NCI-H1436 treated with DMSO at 0.1 percent for 48 hours (cell line): Measurements from ENCODE around the gene VAMP8.
"Not testable (repeated sequence)": the region's sequence is repeated elsewhere in the genome, so short reads cannot be mapped to it uniquely, and the experiment has no call there.

Experiments
- DNase-seq: peaks from one replicate; lab custom pipeline; 2025; lab: John Stamatoyannopoulos, UW

Gene VAMP8

GRCh38 chr2:85579266-85579935 is 2.0 kb downstream of the VAMP8 start:
- no peak for DNase-seq

GRCh38 chr2:85580206-85580605 is 2.8 kb downstream of the VAMP8 start:
- no peak for DNase-seq

DNA sequence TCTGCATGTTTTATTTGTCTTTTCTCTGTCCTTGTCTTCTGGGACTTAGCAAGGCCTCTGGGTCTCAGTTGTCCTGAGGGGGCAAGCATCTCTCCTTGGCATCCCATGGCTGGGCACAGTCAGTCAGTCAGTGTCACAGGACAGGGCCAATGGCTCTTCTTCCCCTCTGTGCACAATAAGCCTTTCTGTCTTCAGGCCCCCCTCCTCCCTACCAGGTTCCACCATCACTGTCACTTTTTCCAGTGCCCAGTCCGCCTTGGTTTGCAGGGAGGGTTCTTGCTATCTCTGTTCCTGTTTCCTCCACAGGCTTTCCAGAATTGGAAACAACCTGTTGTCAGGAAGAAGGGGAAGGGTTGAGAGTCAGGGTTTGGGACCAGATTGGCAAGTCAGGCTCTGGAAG is 5.1 kb downstream of the VAMP8 start:
- no peak for DNase-seq

DNA sequence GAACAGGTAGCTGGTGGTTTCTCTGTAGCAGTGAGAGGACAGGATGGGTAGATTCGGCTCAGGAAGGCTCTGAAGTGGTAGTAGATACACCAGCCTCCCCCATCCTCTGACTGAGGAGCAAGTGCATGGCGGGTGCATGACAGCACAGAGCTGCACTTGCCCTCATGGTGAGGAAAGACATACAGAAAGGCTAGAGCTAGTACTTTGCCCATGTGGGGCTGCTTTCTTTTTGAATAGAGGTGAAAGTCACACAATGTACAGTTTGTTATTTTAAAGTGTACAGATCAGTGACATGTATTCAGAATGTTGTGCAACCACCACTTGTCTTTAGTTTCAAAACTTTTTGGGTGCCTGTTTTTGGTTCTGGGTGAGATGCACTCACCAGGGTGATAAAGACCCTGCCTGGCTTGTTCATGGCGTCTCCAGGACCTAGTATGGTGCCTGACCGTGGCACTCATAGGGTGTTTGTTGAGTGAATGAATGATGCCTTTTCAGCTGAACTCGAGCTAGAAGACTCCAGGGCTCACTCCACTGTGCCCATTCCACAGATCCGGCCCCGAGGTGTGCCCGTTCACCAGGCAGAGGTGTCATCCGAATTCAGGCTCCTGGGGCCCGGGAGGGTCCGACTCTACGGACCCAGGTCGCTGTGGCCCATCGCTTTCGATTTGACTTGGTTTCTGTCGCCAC is 6.4 kb downstream of the VAMP8 start:
- DNase-seq = no peak

GRCh38 chr2:85584354-85584856 is 7.0 kb downstream of the VAMP8 start, which contains the start of gene VAMP5:
Gene VAMP5, plus strand, starts transcription at chr2:85584431. Its CDS starts 60 bp downstream, at chr2:85584491.
- DNase-seq = no peak

GRCh38 chr2:85584857-85585780 is 7.7 kb downstream of the VAMP8 start:
- DNase-seq = no peak

DNA sequence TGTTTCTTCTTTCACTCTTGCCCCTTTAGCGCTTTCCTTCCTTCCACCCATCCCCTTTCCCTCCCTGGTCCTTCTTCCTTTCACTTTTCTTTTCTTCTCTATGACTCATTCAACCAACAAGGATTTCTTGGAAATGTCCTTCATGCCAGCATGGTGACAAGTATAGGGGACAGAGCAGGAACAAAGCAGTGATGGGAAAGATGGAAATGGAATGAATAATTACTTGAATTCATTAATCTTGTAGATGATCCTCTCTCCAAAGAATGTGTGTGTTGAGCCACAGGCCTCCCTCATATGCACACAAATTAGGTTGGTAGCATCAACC is 8.4 kb downstream of the VAMP8 start:
- no peak for DNase-seq

- no peak for DNase-seq
Observed at GRCh38 chr2:85588236-85588635, 10.8 kb downstream of the VAMP8 start.

DNA sequence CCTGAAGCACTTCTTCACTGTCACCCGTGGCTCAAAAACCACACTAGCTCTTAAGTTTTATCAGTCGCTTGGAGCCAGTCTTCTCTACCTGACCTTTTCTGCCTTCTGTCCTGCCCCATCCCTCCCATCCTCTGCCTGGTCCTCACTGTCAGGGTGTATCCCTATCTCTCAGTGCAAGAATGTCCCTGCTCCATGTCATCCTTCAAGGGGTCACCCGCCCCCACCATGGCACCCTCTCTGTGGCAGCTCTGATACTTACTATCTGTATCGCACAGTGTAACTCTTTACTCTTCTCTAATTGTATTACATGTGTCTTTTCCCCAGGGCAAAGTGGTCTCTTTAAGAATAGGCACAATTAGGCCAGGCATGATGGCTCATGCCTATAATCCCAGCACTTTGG is 11.3 kb downstream of the VAMP8 start:
- no peak for DNase-seq

GRCh38 chr2:85589181-85589580 is 11.8 kb downstream of the VAMP8 start:
- no peak for DNase-seq

DNA sequence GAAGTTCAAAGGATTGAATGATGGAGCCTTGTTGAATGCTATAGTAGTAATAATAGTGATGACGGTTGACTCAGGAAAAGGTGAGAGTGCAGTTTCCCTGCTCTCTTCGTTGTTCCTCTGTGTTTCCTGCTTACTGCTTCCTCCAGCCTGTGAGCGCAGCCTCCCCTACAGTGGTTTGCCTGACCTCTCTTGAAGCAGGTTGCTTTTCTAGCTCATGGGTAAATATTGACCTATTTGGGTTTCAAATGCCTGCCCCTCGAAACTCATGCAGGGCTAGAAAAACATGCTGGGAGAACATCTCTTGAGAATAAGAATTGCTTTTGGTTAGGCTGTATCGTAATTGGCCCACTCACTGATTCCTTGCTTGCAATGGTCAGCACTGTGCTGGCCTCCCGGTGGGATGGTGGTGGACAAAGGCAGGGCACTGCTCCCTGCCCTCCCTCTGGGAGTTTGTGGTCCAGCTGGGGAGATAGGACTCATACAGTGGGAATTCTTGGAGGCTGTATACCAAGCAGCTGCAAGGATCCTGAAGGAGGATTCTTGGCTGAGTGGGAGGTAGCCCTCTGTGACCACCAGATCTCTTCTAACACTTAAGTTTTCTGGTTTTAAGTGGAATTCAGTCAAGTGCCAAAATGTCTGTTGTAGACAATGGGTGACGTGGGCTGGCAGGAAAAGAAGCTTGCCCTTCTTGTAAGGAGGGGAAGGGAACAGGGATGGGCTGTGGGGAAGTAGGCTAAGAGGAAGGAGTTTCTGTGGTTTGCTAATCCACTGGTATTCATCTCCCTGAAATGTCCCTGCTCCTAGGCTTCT is 12.8 kb downstream of the VAMP8 start:
- DNase-seq = no peak

GRCh38 chr2:85590950-85591349 is 13.6 kb downstream of the VAMP8 start:
- DNase-seq = no peak

- no peak for DNase-seq
Observed at GRCh38 chr2:85591563-85591962, 14.2 kb downstream of the VAMP8 start.

DNA sequence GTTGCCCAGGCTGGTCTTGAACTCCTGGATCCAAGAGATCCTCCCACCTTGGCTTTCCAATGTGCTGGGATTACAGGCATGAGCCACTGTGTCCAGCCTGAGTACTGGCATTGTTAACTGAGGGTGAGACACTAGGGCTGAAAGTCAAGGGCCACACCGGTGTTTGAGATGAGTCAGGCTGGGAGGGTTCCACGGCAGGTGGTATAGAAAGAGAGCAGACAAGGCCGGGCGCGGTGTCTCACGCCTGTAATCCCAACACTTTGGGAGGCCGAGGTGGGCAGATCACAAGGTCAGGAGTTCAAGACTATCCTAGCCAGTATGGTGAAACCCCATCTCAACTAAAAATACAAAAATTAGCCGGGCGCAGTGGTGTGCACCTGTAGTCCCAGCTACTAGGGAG is 14.9 kb downstream of the VAMP8 start:
- DNase-seq = not testable (repeated sequence)

- DNase-seq = no peak
Observed at GRCh38 chr2:85593023-85593422, 15.6 kb downstream of the VAMP8 start.

DNA sequence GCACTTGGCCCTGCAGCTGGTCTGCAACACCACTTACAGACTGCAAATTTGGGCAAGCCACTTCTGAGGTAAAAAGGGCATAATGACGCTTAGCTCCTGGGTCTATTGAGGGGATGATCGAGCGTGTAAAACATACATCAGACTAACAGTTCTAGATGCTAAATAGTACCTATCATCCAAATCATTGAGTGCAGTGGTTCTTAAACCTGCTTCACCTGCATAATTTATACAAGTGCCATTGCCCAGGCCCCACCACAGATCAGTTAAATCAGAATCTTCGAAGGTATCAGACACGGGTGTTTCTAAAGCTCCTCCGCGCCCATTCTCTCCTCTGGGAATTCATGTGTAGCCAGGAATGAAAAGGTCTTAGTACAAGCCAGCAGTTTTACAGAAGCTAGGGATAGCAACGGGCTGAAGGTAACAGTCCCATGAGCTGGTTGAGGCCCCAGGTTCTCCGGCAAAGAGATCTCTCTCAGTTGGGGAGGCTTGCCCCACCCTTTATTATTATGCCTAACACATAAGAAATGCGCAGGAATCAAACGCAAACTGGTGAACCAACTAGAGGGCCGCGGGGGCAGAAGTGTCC is 17.4 kb downstream of the VAMP8 start:
- DNase-seq = no peak

DNA sequence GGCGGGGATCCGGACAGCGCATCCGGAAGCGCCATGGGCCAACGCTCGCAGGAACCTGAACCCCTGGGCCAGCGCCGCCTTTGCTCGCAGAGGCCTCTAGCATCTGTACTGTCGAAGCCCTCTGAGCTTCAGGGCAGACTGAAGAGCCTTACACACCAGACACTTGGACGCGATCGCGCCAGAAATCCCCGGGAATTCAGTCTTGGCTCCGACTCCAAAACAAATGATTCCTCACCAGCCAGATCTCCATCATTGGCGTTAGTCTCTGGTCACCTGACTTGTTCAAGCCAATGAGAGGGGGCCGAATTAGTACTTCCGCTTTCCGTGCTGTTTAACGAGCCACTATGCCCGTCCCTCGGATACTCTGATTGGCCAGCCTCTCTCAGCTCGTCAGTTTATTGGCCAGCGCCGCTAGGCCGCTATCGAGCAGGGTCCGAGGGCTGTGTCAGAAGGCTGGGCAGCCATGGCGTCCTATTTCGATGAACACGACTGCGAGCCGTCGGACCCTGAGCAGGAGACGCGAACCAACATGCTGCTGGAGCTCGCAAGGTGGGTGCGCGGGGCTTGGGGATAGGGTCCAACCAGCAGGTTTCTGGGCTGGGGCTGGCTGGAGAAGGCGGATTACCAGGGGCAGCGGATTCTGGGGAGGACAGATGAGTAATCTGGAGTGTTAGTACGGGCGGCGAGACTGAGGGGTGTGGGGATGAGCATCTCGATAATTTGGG is 18.1 kb downstream of the VAMP8 start, which contains the start of gene RNF181:
Gene RNF181 (plus strand): TSS at position 445 of the 725 bp plus-strand sequence. CDS start 19 bp downstream, at position 464.
- peak; percentile 92 for DNase-seq

DNA sequence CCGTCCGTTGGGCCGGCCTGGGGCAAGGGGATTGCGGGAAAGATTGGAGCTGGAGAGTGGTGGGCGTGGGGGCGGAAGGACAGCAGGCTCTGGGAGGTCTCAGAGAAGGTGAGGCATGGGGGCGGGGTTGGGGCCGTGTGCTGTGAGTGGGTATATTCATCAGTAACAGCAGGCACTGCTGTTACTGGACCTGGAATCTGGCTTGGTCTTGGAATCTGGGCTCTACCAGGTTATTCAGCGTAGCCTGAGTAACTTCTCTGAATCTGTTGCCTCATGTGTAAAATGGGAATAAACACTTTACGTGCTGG is 18.6 kb downstream of the VAMP8 start:
- DNase-seq = no peak

GRCh38 chr2:85596486-85597143 is 19.2 kb downstream of the VAMP8 start:
- DNase-seq = no peak

DNA sequence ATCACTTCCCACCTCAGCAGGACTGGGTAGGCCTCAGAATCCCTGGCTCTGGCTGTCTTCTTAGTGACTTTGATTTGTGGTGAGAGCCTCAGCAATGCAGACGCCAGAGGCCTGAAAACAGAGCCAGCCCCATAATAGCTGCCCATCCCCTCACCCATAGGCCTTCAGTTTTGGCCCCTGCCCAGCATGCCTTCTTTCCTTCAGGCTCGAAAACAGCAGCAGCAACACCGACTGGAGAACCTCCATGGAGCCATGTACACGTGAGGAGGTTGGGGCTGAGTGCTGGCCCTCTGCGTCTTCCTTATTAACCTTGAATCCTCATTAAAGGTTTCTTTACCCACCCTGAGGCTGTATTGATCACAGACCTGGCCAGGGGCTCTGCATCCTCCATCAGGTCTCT is 19.9 kb downstream of the VAMP8 start:
- DNase-seq = no peak
